WTC11 (cell line): ENCODE measurements around the gene SHKBP1.

Experiments
- CREM ChIP-seq: sonication (generic); formaldehyde crosslinking; IDR thresholded peaks from 2 replicates; pipeline ENCODE4 v1.8.1; 2022; ENCODE audit warnings: mild to moderate bottlenecking, missing genetic modification reagents, moderate library complexity
- CTCF ChIP-seq: fragments of 200-600 bp; IDR thresholded peaks from 2 replicates; pipeline ENCODE4 v1.8.0; 2022; ENCODE audit warnings: antibody characterized with exemption
- TP53 ChIP-seq: sonication (generic); formaldehyde crosslinking; IDR thresholded peaks from 2 replicates; pipeline ENCODE4 v1.8.1; 2023; ENCODE audit warnings: mild to moderate bottlenecking, missing genetic modification reagents
- USF1 ChIP-seq: sonication (generic); formaldehyde crosslinking; IDR thresholded peaks from 2 replicates; pipeline ENCODE4 v1.8.0; 2022; ENCODE audit warnings: mild to moderate bottlenecking, missing genetic modification reagents
- USF2 ChIP-seq: sonication (generic); formaldehyde crosslinking; IDR thresholded peaks from 2 replicates; pipeline ENCODE4 v1.8.1; 2023; ENCODE audit warnings: mild to moderate bottlenecking, missing genetic modification reagents, moderate library complexity

- TF ChIP-seq USF1 (CRISPR knock-in tag) (no peak), CREM (CRISPR knock-in tag) (no peak), TP53 (CRISPR knock-in tag) (no peak), CTCF (no peak), USF2 (no peak)
These were observed 19.6 kb upstream of the SHKBP1 start for GRCh38 chr19:40556953-40557530.
